GM23338 (cell line): Measurements from ENCODE around the gene MRPL1. TPM values are rescaled to one million over a fixed set of nuclear protein-coding genes. Genes with fewer than 3 reads are reported as not detected.

ENCODE experiments used
- ATAC-seq: fragments of 200-7000 bp; cut with Tn5 transposase; 3 replicates; pipeline ENCODE4 v1.9.1; 2020
- DNase-seq: peaks from one replicate; pipeline ENCODE4 v3.0.0-alpha.2; 2015; ENCODE audit warnings: low spot score
- H2AFZ ChIP-seq: fragments of 200-600 bp; sonication (generic); 2 replicates; pipeline ENCODE4 v1.8.0; 2016; ENCODE audit warnings: antibody characterized with exemption, mild to moderate bottlenecking, moderate library complexity
- H3F3A ChIP-seq: fragments of 200-600 bp; sonication (generic); replicated peaks from 2 replicates; pipeline ENCODE4 v1.8.0; 2017; ENCODE audit warnings: antibody characterized with exemption, mixed run types, low read depth
- H3K27ac ChIP-seq: fragments of 200-600 bp; sonication (generic); 2 replicates; pipeline ENCODE4 v1.6.1; 2016; ENCODE audit warnings: low read depth
- H3K27me3 ChIP-seq: fragments of 200-600 bp; sonication (generic); 2 replicates; pipeline ENCODE4 v1.8.0; 2016; ENCODE audit warnings: mild to moderate bottlenecking, mixed run types, moderate library complexity; ENCODE audit not compliant: insufficient read depth
- H3K36me3 ChIP-seq: fragments of 200-600 bp; sonication (generic); 2 replicates; pipeline ENCODE4 v1.8.0; 2016; ENCODE audit warnings: mild to moderate bottlenecking; ENCODE audit not compliant: insufficient read depth
- H3K4me1 ChIP-seq: fragments of 200-600 bp; sonication (generic); 2 replicates; pipeline ENCODE4 v1.8.0; 2016; ENCODE audit warnings: mild to moderate bottlenecking, moderate library complexity; ENCODE audit not compliant: insufficient read depth
- H3K4me2 ChIP-seq: fragments of 200-600 bp; sonication (generic); 2 replicates; pipeline ENCODE4 v1.7.1; 2017; ENCODE audit warnings: mixed run types
- H3K4me3 ChIP-seq: fragments of 200-600 bp; sonication (generic); 2 replicates; pipeline ENCODE4 v1.6.1; 2016; ENCODE audit warnings: mixed run types
- H3K79me2 ChIP-seq: fragments of 200-600 bp; sonication (generic); replicated peaks from 2 replicates; pipeline ENCODE4 v1.8.0; 2017; ENCODE audit warnings: mild to moderate bottlenecking; ENCODE audit not compliant: insufficient read depth
- H3K9me2 ChIP-seq: fragments of 200-600 bp; sonication (generic); 2 replicates; pipeline ENCODE4 v1.8.0; 2017; ENCODE audit not compliant: insufficient read depth
- H4K20me1 ChIP-seq: fragments of 200-600 bp; sonication (generic); replicated peaks from 2 replicates; pipeline ENCODE4 v1.8.0; 2017; ENCODE audit warnings: mild to moderate bottlenecking; ENCODE audit not compliant: insufficient read depth
- H3K27ac Mint-ChIP-seq: 2 replicates; pipeline ENCODE4 v1.8.0; 2020; ENCODE audit warnings: inconsistent platforms, mild to moderate bottlenecking, moderate library complexity, mixed read lengths
- H3K27me3 Mint-ChIP-seq: 3 replicates; pipeline ENCODE4 v1.8.0; 2022; ENCODE audit warnings: low read depth, mild to moderate bottlenecking, moderate library complexity, mixed read lengths, inconsistent platforms; ENCODE audit not compliant: insufficient read depth, poor library complexity
- H3K36me3 Mint-ChIP-seq: 3 replicates; pipeline ENCODE4 v1.8.0; 2021; ENCODE audit warnings: low read depth, mild to moderate bottlenecking, inconsistent platforms, moderate library complexity, mixed read lengths
- H3K4me1 Mint-ChIP-seq: 3 replicates; pipeline ENCODE4 v1.8.0; 2020; ENCODE audit warnings: mild to moderate bottlenecking, inconsistent platforms, mixed read lengths
- H3K4me3 Mint-ChIP-seq: 3 replicates; pipeline ENCODE4 v1.8.0; 2021; ENCODE audit warnings: moderate library complexity, mild to moderate bottlenecking, inconsistent platforms, mixed read lengths
- H3K9me3 Mint-ChIP-seq: 3 replicates; pipeline ENCODE4 v1.8.0; 2020; ENCODE audit warnings: moderate library complexity, mild to moderate bottlenecking, inconsistent platforms, mixed read lengths
- CREB1 ChIP-seq: fragments of 250-450 bp; sonication (Bioruptor Pico); IDR thresholded peaks from 2 replicates; pipeline ENCODE4 v1.5.0; 2020; ENCODE audit warnings: low read depth, mild to moderate bottlenecking, moderate library complexity
- EZH2 ChIP-seq: fragments of 200-600 bp; sonication (generic); IDR thresholded peaks from one replicate; pipeline ENCODE4 v1.8.0; 2017; ENCODE audit warnings: antibody characterized with exemption, mild to moderate bottlenecking, low read depth; ENCODE audit not compliant: unreplicated experiment
- EZH2phosphoT487 ChIP-seq: fragments of 200-600 bp; sonication (generic); IDR thresholded peaks from one replicate; pipeline ENCODE4 v1.8.1; 2018; ENCODE audit warnings: antibody characterized with exemption; ENCODE audit not compliant: unreplicated experiment
- JUNB ChIP-seq: IDR thresholded peaks from one replicate; pipeline ENCODE4 v1.6.1; 2016; ENCODE audit warnings: antibody characterized with exemption; ENCODE audit not compliant: unreplicated experiment
- NANOG ChIP-seq: IDR thresholded peaks from 2 replicates; pipeline ENCODE4 v1.6.1; 2016; ENCODE audit warnings: antibody characterized with exemption, borderline replicate concordance
- POLR2AphosphoS5 ChIP-seq: IDR thresholded peaks from 2 replicates; pipeline ENCODE4 v1.6.1; 2016; ENCODE audit warnings: antibody characterized with exemption, low read depth
- ZNF114 ChIP-seq: fragments of 250-450 bp; sonication (Bioruptor Pico); IDR thresholded peaks from 2 replicates; pipeline ENCODE4 v1.5.0; 2020; ENCODE audit warnings: mild to moderate bottlenecking, moderate library complexity
- ZNF331 ChIP-seq: fragments of 250-450 bp; sonication (Bioruptor Pico); IDR thresholded peaks from 2 replicates; pipeline ENCODE4 v1.5.0; 2020; ENCODE audit warnings: low read depth, mild to moderate bottlenecking, moderate library complexity
- polyA plus RNA-seq: library from polyadenylated mRNA; unstranded; fragments of >200 nt; fragmentation: Nextera tagmentation; extraction: Ambion mirVana; gene quantifications from 2 replicates; pipeline ENCODE4 v1.2.1, GENCODE V29; 2016
- total RNA-seq: library from RNA; depleted of rRNA; stranded (reverse); fragments of >200 nt; shearing (Covaris generic); gene quantifications from 2 replicates; pipeline ENCODE4 v1.2.3, GENCODE V29; 2014
- TF ChIP-seq, protein P1 (sequence below): fragments of 250-450 bp; sonication (Bioruptor Pico); IDR thresholded peaks from 2 replicates; pipeline ENCODE4 v1.5.0; 2020; ENCODE audit warnings: mild to moderate bottlenecking, moderate library complexity
- TF ChIP-seq, protein P2 (sequence below), 2 experiments: fragments of 200-600 bp in 1 of 2; sonication (generic) in 1 of 2; conservative IDR thresholded peaks; 2 replicates each; pipeline versions ENCODE4 v1.5.1 to v1.6.1; 2016 to 2017; ENCODE audit warnings: antibody characterized with exemption in 2 of 2, low read depth in 2 of 2, mild to moderate bottlenecking in 2 of 2, moderate library complexity in 1 of 2
- TF ChIP-seq, protein P3 (sequence below): IDR thresholded peaks from one replicate; pipeline ENCODE4 v1.6.1; 2018; ENCODE audit warnings: antibody characterized with exemption; ENCODE audit not compliant: unreplicated experiment
- TF ChIP-seq, protein P4 (sequence below): IDR thresholded peaks from 2 replicates; pipeline ENCODE4 v1.6.1; 2016; ENCODE audit warnings: antibody characterized with exemption

The MRPL1 gene
- total and polyA plus RNA-seq, 2 experiments from 2014 or later = 29.2 to 46.5 TPM

DNA sequence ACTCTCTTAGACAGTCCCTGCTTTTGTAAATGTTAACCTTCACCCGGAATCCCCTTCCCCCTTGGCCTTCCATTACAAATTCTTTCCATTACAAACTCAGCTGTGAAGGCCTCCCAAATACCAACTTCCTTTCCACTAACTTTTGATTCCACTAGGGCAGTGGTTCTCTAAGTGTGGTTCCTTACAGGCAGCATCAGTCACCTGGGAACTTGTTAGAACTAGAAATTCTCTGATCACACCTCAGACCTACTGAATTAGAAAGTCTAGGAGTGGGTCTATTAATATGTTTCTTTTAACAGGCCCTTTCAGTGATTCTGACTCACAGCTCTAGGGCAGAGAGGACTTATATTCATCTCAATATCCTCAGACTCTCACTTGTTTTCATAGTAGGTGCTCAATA lies 19.0 kb upstream of the MRPL1 start (continued):
- TF ChIP-seq CREB1 (CRISPR knock-in tag) = no peak
- no peak for TF ChIP-seq EZH2
- TF ChIP-seq, protein P1, sequence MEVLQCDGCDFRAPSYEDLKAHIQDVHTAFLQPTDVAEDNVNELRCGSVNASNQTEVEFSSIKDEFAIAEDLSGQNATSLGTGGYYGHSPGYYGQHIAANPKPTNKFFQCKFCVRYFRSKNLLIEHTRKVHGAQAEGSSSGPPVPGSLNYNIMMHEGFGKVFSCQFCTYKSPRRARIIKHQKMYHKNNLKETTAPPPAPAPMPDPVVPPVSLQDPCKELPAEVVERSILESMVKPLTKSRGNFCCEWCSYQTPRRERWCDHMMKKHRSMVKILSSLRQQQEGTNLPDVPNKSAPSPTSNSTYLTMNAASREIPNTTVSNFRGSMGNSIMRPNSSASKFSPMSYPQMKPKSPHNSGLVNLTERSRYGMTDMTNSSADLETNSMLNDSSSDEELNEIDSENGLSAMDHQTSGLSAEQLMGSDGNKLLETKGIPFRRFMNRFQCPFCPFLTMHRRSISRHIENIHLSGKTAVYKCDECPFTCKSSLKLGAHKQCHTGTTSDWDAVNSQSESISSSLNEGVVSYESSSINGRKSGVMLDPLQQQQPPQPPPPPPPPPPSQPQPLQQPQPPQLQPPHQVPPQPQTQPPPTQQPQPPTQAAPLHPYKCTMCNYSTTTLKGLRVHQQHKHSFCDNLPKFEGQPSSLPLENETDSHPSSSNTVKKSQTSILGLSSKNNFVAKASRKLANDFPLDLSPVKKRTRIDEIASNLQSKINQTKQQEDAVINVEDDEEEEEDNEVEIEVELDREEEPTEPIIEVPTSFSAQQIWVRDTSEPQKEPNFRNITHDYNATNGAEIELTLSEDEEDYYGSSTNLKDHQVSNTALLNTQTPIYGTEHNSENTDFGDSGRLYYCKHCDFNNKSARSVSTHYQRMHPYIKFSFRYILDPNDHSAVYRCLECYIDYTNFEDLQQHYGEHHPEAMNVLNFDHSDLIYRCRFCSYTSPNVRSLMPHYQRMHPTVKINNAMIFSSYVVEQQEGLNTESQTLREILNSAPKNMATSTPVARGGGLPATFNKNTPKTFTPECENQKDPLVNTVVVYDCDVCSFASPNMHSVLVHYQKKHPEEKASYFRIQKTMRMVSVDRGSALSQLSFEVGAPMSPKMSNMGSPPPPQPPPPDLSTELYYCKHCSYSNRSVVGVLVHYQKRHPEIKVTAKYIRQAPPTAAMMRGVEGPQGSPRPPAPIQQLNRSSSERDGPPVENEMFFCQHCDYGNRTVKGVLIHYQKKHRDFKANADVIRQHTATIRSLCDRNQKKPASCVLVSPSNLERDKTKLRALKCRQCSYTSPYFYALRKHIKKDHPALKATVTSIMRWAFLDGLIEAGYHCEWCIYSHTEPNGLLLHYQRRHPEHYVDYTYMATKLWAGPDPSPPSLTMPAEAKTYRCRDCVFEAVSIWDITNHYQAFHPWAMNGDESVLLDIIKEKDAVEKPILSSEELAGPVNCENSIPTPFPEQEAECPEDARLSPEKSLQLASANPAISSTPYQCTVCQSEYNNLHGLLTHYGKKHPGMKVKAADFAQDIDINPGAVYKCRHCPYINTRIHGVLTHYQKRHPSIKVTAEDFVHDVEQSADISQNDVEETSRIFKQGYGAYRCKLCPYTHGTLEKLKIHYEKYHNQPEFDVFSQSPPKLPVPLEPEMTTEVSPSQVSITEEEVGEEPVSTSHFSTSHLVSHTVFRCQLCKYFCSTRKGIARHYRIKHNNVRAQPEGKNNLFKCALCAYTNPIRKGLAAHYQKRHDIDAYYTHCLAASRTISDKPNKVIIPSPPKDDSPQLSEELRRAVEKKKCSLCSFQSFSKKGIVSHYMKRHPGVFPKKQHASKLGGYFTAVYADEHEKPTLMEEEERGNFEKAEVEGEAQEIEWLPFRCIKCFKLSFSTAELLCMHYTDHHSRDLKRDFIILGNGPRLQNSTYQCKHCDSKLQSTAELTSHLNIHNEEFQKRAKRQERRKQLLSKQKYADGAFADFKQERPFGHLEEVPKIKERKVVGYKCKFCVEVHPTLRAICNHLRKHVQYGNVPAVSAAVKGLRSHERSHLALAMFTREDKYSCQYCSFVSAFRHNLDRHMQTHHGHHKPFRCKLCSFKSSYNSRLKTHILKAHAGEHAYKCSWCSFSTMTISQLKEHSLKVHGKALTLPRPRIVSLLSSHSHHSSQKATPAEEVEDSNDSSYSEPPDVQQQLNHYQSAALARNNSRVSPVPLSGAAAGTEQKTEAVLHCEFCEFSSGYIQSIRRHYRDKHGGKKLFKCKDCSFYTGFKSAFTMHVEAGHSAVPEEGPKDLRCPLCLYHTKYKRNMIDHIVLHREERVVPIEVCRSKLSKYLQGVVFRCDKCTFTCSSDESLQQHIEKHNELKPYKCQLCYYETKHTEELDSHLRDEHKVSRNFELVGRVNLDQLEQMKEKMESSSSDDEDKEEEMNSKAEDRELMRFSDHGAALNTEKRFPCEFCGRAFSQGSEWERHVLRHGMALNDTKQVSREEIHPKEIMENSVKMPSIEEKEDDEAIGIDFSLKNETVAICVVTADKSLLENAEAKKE (CRISPR knock-in tag) = no peak

DNA sequence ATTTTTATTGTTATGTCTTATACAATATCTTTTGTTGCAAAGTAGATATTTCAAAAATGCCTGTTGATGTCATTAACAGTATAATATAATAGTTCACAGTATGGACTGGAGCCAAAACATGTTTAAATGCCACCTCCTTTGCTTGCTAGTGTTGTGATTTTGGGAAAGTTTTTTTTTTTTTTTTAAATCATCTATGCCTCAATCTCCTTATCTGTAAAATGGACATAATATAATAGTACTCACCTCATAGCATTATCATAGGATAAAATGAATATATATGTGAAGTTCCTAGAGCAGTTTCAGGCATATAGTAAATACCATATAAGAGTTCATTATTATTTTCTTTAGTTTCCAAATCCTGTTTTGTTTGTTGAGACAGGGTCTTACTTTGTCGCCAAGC lies 18.3 kb upstream of the MRPL1 start:
- Histone ChIP-seq H3K4me3 (no peak overlapping the region), H3K4me1 (peaks cover 7% of the 10 kb centered on the region), H3F3A (no peaks in the 10 kb centered on the region), H3K27ac (no peak overlapping the region), H3K79me2 (no peaks in the 10 kb centered on the region), H4K20me1 (no peaks in the 10 kb centered on the region), H3K4me2 (no peak overlapping the region), H3K27me3 (no peaks in the 10 kb centered on the region), H3K9me2 (no peaks in the 10 kb centered on the region), H3K36me3 (no peaks in the 10 kb centered on the region), H2AFZ (no peak overlapping the region)
- H3K36me3 Mint-ChIP-seq = no peaks in the 10 kb centered on the region
- H3K4me1 Mint-ChIP-seq = peaks cover 11% of the 10 kb centered on the region; the same call in 2 of the 3 replicates
- no peak overlapping the region for H3K27ac Mint-ChIP-seq
- DNase-seq (no peak), ATAC-seq (no peak)
- H3K4me3 Mint-ChIP-seq = no peak overlapping the region
- H3K27me3 Mint-ChIP-seq = peaks cover 1% of the 10 kb centered on the region
- no peaks in the 10 kb centered on the region for H3K9me3 Mint-ChIP-seq
- no peak for TF ChIP-seq NANOG
- TF ChIP-seq, protein P2, sequence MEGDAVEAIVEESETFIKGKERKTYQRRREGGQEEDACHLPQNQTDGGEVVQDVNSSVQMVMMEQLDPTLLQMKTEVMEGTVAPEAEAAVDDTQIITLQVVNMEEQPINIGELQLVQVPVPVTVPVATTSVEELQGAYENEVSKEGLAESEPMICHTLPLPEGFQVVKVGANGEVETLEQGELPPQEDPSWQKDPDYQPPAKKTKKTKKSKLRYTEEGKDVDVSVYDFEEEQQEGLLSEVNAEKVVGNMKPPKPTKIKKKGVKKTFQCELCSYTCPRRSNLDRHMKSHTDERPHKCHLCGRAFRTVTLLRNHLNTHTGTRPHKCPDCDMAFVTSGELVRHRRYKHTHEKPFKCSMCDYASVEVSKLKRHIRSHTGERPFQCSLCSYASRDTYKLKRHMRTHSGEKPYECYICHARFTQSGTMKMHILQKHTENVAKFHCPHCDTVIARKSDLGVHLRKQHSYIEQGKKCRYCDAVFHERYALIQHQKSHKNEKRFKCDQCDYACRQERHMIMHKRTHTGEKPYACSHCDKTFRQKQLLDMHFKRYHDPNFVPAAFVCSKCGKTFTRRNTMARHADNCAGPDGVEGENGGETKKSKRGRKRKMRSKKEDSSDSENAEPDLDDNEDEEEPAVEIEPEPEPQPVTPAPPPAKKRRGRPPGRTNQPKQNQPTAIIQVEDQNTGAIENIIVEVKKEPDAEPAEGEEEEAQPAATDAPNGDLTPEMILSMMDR (conservative IDR thresholded peaks at IDR 0.05; ENCODE audit: low read depth in 2 of 2) = no peak
- no peak for TF ChIP-seq POLR2AphosphoS5
- TF ChIP-seq CREB1 (CRISPR knock-in tag) = no peak
- TF ChIP-seq, protein P3, sequence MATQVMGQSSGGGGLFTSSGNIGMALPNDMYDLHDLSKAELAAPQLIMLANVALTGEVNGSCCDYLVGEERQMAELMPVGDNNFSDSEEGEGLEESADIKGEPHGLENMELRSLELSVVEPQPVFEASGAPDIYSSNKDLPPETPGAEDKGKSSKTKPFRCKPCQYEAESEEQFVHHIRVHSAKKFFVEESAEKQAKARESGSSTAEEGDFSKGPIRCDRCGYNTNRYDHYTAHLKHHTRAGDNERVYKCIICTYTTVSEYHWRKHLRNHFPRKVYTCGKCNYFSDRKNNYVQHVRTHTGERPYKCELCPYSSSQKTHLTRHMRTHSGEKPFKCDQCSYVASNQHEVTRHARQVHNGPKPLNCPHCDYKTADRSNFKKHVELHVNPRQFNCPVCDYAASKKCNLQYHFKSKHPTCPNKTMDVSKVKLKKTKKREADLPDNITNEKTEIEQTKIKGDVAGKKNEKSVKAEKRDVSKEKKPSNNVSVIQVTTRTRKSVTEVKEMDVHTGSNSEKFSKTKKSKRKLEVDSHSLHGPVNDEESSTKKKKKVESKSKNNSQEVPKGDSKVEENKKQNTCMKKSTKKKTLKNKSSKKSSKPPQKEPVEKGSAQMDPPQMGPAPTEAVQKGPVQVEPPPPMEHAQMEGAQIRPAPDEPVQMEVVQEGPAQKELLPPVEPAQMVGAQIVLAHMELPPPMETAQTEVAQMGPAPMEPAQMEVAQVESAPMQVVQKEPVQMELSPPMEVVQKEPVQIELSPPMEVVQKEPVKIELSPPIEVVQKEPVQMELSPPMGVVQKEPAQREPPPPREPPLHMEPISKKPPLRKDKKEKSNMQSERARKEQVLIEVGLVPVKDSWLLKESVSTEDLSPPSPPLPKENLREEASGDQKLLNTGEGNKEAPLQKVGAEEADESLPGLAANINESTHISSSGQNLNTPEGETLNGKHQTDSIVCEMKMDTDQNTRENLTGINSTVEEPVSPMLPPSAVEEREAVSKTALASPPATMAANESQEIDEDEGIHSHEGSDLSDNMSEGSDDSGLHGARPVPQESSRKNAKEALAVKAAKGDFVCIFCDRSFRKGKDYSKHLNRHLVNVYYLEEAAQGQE = no peak
- TF ChIP-seq EZH2phosphoT487 = no peak
- TF ChIP-seq ZNF331 (CRISPR knock-in tag) = no peak
- no peak for TF ChIP-seq JUNB
- TF ChIP-seq EZH2 = no peak
- TF ChIP-seq, protein P4, sequence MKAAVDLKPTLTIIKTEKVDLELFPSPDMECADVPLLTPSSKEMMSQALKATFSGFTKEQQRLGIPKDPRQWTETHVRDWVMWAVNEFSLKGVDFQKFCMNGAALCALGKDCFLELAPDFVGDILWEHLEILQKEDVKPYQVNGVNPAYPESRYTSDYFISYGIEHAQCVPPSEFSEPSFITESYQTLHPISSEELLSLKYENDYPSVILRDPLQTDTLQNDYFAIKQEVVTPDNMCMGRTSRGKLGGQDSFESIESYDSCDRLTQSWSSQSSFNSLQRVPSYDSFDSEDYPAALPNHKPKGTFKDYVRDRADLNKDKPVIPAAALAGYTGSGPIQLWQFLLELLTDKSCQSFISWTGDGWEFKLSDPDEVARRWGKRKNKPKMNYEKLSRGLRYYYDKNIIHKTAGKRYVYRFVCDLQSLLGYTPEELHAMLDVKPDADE = no peak
- no peak for TF ChIP-seq ZNF114
